Colon (tissue), 2 donors: ENCODE results near the gene ERP27.

Experiments used
- FAIRE-seq: peaks from 2 replicates; lab custom pipeline; 2012; peaks lifted over from hg19 to GRCh38; lab: Jason Lieb, UNC
- donor health status: control.
- donor health status: control.

ERP27 gene

GRCh38 chr12:14935031-14935430 is 3.3 kb downstream of the ERP27 start:
- no peak for FAIRE-seq

GRCh38 chr12:14934511-14934910 is 3.8 kb downstream of the ERP27 start:
- FAIRE-seq = no peak

DNA sequence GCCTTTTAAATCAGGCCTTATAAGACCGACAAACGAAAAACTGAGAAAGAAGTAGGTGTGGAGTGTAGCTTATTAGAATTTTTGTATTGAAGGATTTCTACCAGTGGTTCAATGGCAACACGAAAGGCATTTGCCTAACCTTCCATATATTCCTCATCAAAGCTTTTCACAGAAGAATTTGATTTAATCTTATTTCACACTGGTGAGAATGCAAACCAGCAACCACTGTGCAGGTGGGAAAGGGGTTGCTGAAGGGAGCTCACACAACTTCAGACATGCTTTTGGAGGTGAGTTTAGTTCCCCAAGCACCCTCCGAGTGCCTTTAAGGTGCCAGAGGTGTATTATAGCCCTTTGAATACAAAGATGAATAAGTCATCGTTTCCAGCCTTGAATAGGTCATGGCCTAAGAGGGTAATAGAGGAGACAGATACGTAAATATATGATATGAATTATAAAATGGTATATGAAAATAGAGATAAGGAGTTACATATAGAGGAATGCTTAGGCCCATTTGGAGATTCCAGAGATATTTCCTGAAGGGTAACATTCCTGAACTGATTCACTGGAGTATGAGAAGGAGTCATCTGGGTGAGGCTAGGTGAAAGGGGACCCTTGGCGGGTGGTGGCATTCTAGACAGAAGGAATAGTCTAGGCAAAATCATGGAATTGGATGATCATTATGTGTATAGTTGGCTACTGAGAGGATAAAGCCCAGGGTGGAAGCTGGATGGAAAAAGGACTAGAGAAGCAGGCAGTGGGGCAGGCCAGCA is 6.4 kb downstream of the ERP27 start:
- no peak for FAIRE-seq

- no peak for FAIRE-seq
Measured at GRCh38 chr12:14931359-14931758, 7.0 kb downstream of the ERP27 start.

DNA sequence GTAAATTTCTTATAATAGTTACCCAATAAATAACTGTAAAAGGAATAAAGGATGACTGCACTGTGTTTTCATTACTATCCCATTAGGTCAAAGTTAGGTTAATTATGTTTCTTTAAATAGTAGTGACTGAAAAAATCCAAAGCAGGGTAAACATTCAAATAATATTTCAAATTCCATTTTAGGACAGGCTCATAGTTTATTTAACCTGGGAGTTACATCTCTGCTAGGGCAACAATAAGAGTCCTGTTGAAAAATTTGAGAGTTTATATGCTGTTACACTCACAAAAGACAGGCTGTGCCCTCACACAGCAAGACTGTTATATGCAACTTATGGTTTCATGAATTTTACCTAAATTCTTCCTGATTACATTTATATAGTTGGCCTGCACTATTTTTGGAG is 8.0 kb downstream of the ERP27 start:
- no peak for FAIRE-seq

- FAIRE-seq = no peak
Measured at GRCh38 chr12:14928931-14929330, 9.4 kb downstream of the ERP27 start.

DNA sequence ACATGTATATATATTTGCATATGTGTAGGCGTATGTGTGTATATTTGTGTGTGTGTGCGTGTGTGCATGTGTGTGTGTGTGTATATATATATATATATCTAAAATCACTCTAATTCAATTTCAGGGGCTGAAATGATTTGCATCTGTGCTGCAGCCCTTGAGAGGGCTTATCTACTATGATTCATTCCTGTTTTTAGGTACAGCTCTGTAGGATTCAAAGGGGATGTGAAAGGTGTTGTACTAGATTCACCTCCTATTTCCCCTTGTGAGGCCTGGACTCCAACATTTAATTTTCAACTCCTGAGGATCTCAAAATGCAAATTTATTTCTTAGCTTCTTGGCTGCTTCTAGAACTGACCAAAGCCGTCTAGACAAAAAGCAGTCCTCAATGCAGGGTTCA is 11.1 kb downstream of the ERP27 start:
- no peak for FAIRE-seq

DNA sequence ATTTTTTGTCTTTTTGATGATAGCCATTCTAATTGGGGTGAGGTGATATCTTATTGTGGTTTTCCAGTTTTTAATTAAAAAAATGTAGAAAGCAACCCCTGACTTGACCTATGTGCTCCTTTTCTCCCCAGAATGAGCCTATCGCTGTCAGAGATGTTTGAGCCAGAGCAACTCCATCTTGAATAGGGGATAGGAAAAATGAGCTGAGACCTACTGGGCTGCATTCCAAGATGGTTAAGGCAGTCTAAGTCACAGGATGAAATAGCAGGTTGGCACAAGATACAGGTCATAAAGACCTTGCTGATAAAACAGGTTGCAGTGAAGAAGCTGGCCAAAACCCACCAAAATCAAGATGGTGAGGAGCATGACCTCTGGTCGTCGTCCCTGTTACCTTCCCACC is 13.8 kb downstream of the ERP27 start:
- no peak for FAIRE-seq

DNA sequence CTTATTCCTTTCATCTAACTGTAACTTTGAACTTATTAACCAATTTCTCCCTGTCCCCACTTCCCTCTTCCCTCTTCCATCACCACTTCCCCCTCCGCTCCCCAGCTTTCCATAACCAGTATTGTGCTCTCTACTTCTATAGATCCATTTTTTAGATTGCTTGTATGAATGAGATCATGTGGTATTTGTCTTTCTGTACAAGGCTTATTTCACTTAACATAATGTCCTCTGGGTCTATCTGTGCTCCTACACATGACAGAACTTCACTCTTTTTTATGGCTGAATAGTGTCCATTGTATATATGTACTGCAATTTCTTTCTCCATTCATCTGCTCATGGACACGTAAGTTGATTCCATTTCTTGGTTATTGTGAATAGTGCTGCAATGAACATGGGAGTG is 14.4 kb downstream of the ERP27 start:
- FAIRE-seq = no peak

DNA sequence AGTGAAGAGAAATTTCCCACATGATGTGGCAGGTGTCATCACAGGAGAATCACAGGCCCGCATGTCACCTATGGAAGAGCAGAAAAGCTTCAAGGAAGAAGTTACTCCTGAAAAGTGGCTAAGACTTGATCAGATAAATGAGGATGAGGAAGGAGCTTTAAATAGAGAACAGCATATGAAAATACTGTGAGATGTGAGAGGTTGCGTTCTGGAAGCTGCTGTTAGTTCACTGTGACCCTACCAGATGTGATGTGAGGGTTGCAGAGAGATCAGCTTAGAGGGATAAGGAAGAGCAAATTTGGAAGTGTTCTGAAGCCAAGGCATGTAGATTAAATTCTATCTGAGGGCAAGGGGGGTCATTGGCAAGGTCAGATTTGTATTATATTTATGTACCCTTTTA is 17.1 kb downstream of the ERP27 start:
- no peak for FAIRE-seq

GRCh38 chr12:14920475-14921126 is 17.7 kb downstream of the ERP27 start:
- no peak for FAIRE-seq

- no peak for FAIRE-seq
Measured at GRCh38 chr12:14919455-14919854, 18.9 kb downstream of the ERP27 start.

- FAIRE-seq = no peak
Measured at GRCh38 chr12:14915736-14916135, 22.6 kb downstream of the ERP27 start.

- FAIRE-seq = no peak
Measured at GRCh38 chr12:14913381-14913781, 25.0 kb downstream of the ERP27 start.

DNA sequence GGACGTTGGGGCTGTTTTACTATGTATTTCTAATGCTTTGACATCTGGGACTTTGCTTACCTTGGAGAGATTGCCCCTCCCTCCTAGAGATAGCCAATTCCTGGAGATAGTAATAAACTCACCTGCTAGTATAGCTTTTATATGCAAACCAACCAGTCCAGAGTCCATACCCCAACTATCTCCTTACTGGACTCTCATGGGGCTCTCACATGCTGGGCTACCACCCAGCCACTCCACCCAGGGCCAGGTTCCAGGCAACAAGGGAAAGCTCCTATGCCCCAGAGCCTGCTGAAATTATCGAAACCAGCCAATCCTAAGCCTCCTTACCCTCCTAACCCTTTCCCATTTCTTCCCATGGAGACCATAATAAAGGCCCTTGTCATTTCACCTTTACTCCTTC is 27.2 kb downstream of the ERP27 start:
- no peak for FAIRE-seq

DNA sequence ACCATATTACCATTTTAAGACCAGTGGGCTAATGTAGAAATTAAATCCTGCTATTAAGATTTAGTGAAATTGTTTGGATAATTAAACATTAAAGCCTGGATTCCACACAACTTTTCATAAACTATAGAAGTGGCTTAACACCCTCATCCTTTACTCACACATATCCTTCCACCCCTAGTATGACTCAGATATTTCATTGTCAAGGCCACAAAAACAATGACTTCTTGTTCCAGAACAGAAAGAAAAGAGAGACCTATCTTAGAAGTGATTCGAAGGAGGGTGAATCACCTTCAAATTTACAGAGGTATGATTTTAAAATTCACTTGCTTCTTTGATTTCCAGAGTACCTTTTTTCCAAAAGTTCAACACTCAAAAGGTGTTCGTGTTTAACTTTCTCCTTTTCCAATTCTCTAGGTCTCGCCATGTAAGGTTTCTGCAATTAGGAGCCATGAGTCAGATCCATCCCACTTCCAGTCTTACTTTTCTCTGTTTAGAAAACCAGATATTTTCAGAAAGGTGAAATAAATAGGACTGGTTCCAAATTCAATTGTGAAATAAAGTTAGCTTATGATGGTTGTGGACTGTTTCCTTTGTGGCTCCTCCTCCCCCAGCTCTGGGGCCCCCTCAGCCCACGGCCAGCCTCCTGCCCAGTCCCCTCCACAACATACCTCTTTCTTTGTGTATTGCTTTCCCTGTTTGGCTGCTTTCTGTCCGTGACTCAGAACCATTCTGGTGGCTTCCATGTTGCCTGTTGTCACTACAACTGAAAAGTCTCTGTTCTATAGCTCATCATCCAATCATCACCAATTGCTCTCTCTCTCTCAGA is 28.0 kb downstream of the ERP27 start:
- FAIRE-seq = no peak

- FAIRE-seq = no peak
Measured at GRCh38 chr12:14907953-14908352, 30.4 kb downstream of the ERP27 start.

DNA sequence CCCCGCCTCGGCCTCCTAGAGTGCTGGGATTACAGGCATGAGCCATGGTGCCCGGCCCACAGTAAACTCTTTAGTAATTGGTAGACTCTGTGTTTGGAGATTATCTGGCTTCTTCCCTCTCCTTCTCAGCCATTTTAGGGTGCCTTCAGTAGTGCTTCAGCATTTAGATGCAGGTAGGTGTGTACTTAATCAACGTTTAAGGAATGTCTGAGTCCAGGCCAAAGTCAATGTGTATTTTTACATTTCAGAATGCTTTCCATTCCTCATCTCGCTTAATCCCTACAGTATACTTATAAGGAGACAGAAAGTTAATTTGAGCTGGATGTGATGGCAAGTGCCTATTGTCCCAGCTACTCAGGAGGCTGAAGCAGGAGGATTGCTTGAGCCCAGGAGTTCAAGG is 32.2 kb downstream of the ERP27 start:
- FAIRE-seq = no peak

DNA sequence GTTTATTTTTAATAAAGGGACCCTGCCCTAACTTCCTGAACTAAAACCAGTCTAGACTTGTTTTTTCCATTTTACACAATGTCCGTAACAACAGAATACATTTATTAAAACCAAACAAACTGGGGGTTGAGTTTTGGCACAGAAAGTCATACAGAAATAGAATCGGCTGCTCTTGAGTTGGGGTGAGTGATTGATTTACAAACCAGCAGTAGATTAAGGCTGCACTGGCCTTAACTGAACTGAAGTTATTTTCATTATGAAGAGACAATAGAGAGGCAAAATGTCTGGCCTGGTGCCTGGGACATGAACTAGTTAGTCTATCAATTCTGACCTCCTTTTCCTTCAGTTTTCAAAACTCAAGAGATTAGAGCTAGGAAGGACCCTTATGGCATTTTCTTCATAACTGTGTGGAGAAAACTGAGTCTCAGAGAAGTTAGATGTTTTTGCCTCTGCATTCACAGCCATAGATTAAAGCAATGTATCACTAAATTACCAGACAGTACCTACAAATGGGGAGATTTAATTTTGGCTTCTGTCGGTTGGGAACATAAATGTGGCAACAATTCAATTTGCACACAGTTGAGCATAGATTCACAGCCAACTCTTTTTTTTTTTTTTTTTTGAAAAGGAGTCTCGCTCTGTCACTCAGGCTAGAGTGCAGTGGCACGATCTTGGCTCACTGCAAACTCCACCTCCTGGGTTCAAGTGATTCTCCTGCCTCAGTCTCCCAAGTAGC is 32.9 kb downstream of the ERP27 start:
- no peak for FAIRE-seq

DNA sequence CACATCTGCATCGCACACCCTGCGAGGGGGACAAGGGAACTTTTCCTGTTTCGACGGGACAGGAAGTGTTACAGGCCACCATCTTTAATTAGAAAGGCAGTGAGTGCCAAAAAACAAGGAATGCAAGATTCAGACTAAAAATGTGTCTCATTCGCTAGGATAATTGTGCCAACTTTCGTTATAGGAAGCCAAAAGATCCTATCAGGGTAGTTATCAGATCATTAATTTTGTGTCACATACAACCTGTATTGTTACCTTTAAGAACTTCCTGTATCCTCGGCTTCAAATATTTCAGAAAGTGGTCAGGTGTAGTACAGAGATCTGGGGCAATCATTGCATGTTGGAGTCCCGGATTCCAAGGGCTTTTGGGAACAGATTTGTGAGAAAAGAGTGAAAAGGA is 33.5 kb downstream of the ERP27 start:
- FAIRE-seq = no peak

GRCh38 chr12:14903386-14904098 is 34.8 kb downstream of the ERP27 start:
- no peak for FAIRE-seq

DNA sequence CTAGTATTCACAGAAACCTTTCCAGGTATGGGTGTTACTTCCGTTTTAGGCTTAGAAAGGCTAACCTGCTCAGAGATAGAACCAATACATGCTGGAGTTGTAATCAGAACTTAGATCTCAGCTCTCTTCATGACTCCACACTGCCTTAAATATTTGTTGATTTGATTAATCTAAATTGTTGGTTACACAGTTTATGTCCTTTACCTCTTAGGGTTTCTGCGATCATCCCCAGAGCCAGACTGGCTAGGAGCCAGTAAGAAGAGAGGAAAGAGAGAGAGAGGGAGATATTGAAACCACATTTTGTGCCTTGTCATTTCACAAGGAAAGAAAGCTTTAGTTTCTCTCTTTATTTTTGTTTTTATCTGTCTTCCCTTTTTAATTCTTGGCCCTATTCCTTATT is 35.9 kb downstream of the ERP27 start:
- FAIRE-seq = no peak
